ENCODE data around the gene PTPRN2.

The PTPRN2 gene

GRCh38 chr7:158486919-158487318 is 100.7 kb downstream of the PTPRN2 start:
- no peak for DNase-seq

- no peak for DNase-seq
Observed at GRCh38 chr7:158484801-158485531, 102.7 kb downstream of the PTPRN2 start.

GRCh38 chr7:158482480-158482879 is 105.1 kb downstream of the PTPRN2 start:
- no peak for DNase-seq

GRCh38 chr7:158479664-158480025 is 108.0 kb downstream of the PTPRN2 start:
- DNase-seq, result no peak

- DNase-seq, result no peak
Observed at GRCh38 chr7:158479021-158479663, 108.5 kb downstream of the PTPRN2 start.

- DNase-seq, result no peak
Observed at GRCh38 chr7:158477866-158478265, 109.8 kb downstream of the PTPRN2 start.

GRCh38 chr7:158476331-158476932 is 111.2 kb downstream of the PTPRN2 start:
- DNase-seq, result no peak

GRCh38 chr7:158475679-158476052 is 112.0 kb downstream of the PTPRN2 start:
- no peak for DNase-seq

- DNase-seq, result no peak
Observed at GRCh38 chr7:158475036-158475678, 112.5 kb downstream of the PTPRN2 start.

GRCh38 chr7:158474488-158474887 is 113.1 kb downstream of the PTPRN2 start:
- DNase-seq, result no peak

GRCh38 chr7:158473946-158474345 is 113.7 kb downstream of the PTPRN2 start:
- no peak for DNase-seq

GRCh38 chr7:158473221-158473620 is 114.4 kb downstream of the PTPRN2 start:
- no peak for DNase-seq

- DNase-seq, result no peak
Observed at GRCh38 chr7:158472596-158472995, 115.0 kb downstream of the PTPRN2 start.

GRCh38 chr7:158471716-158472115 is 115.9 kb downstream of the PTPRN2 start:
- no peak for DNase-seq

GRCh38 chr7:158470336-158470735 is 117.3 kb downstream of the PTPRN2 start:
- no peak for DNase-seq

- no peak for DNase-seq
Observed at GRCh38 chr7:158469396-158470051, 118.1 kb downstream of the PTPRN2 start.

GRCh38 chr7:158468700-158469296 is 118.8 kb downstream of the PTPRN2 start:
- no peak for DNase-seq

- no peak for DNase-seq
Observed at GRCh38 chr7:158468181-158468580, 119.4 kb downstream of the PTPRN2 start.

- no peak for DNase-seq
Observed at GRCh38 chr7:158467562-158467961, 120.1 kb downstream of the PTPRN2 start.

- no peak for DNase-seq
Observed at GRCh38 chr7:158463317-158463716, 124.3 kb downstream of the PTPRN2 start.

GRCh38 chr7:158461824-158462223 is 125.8 kb downstream of the PTPRN2 start:
- no peak for DNase-seq

GRCh38 chr7:158460665-158461064 is 127.0 kb downstream of the PTPRN2 start:
- DNase-seq, result no peak

GRCh38 chr7:158458716-158459282 is 128.8 kb downstream of the PTPRN2 start:
- no peak for DNase-seq

Measured in NCI-H2171 (cell line).